Measurements from ENCODE around the gene TCAIM. TPM values are rescaled to one million over a fixed set of nuclear protein-coding genes. Genes with fewer than 3 reads are reported as not detected.
"Not testable (repeated sequence)": the region's sequence is repeated elsewhere in the genome, so short reads cannot be mapped to it uniquely, and the experiment has no call there.

Gene TCAIM
- total and polyA plus RNA-seq, 4 experiments from 2014 or later = 16.7 to 21.8 (median 19.3) TPM

- H3K9me3 ChIP-seq (ENCODE audit: control insufficient read depth in 1 of 2, low read length in 2 of 2) = no peaks in the 10 kb centered on the region
- no peaks in the 10 kb centered on the region for H3K4me1 ChIP-seq (ENCODE audit: insufficient read depth, low read length)
- H3K27ac ChIP-seq (ENCODE audit: low read depth, low read length) = no peak overlapping the region
- H3K4me1 Mint-ChIP-seq = no peaks in the 10 kb centered on the region
- H3K4me3 Mint-ChIP-seq = no peak overlapping the region
- H3K9me3 Mint-ChIP-seq = peaks cover 0 to 2% (median 0%) of the 10 kb centered on the region in 8 donors
- H3K4me3 ChIP-seq (ENCODE audit: low read length in 2 of 2) = no peak overlapping the region
- intact Hi-C loops (cut with micrococcal nuclease) = no loop called here
- peaks cover 0 to 3% of the 10 kb centered on the region in 2 donors for H3K36me3 Mint-ChIP-seq
- ChIA-PET CTCF (ENCODE audit: partially characterized antibody) (no interaction called here), POLR2A (ENCODE audit: partially characterized antibody) (no interaction called here)
- H3K27me3 ChIP-seq (ENCODE audit: insufficient read depth, low read length) = no peaks in the 10 kb centered on the region
- H3K27me3 Mint-ChIP-seq = no peaks in the 10 kb centered on the region
- peak overlapping the region in 1 of 7 donors; percentile 80 for H3K27ac Mint-ChIP-seq
- H3K36me3 ChIP-seq (ENCODE audit: insufficient read depth, low read length) = no peaks in the 10 kb centered on the region
- DNase-seq = no peak
These were observed 73.8 kb downstream of the TCAIM start for GRCh38 chr3:44412365-44412764.

DNA sequence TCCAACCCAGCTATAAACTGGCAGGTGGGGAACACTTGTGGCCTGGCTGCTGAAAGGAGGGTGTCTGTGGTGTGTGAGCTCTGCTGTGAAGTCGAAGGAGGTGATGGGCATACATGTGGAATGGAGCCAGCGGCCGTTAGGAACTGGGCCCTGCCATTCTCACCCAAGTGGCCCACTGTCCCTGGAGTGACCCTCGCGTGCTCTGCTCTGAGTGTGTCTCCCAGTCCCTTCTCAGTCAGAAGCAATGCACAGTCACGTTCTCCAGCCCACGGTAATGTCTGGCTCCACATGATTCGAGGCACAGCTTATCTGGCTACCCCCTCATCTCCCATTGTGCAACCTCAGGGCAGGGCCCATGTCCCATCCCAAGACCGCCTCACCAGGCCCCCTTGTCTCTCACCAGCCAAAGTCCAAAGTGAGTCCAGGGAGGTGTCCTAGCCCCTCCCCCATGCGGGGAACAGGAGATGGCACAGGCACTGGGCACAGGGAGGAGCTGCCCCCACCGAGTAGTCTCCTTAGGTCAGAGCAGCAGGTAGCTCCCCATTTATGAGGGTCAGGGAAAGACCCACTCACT is 76.0 kb downstream of the TCAIM start:
- Histone ChIP-seq H3K27ac (ENCODE audit: low read depth, low read length) (no peak overlapping the region), H3K36me3 (ENCODE audit: insufficient read depth, low read length) (no peaks in the 10 kb centered on the region), H3K4me3 (ENCODE audit: low read length in 2 of 2) (no peak overlapping the region), H3K4me1 (ENCODE audit: insufficient read depth, low read length) (no peaks in the 10 kb centered on the region), H3K9me3 (ENCODE audit: control insufficient read depth in 1 of 2, low read length in 2 of 2) (no peaks in the 10 kb centered on the region), H3K27me3 (ENCODE audit: insufficient read depth, low read length) (no peaks in the 10 kb centered on the region)
- no peak overlapping the region for H3K4me3 Mint-ChIP-seq
- POLR2A ChIA-PET (ENCODE audit: partially characterized antibody) = no interaction called here
- H3K27me3 Mint-ChIP-seq = no peaks in the 10 kb centered on the region
- no peak for DNase-seq
- H3K9me3 Mint-ChIP-seq = peaks cover 0 to 2% (median 0%) of the 10 kb centered on the region in 8 donors
- intact Hi-C loops (cut with micrococcal nuclease) = no loop called here
- CTCF ChIA-PET (ENCODE audit: partially characterized antibody) = no interaction called here
- no peaks in the 10 kb centered on the region for H3K36me3 Mint-ChIP-seq
- H3K27ac Mint-ChIP-seq = peak overlapping the region in 1 of 7 donors; percentile 51
- H3K4me1 Mint-ChIP-seq = no peaks in the 10 kb centered on the region

DNA sequence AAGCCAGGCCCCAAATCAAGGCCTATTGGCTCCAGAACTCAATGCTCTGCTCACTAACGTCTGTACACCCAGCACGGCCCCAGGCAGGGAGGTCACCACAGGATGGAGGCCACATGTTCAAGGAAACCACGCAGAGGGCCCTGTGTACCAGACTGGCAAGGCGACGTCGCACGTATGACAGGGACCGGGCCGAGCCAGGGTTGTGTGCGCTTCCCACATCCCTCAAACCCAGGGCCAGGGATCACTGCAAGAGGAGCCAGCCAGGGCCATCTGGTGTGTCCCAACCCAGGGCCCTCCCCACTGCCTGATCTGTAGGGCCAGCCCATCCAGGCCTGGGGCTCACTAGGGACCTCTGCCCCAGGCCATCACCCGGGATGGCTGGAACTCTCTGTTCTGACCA is 76.9 kb downstream of the TCAIM start:
- Histone ChIP-seq H3K9me3 (ENCODE audit: control insufficient read depth in 1 of 2, low read length in 2 of 2) (no peaks in the 10 kb centered on the region), H3K27me3 (ENCODE audit: insufficient read depth, low read length) (no peaks in the 10 kb centered on the region), H3K4me1 (ENCODE audit: insufficient read depth, low read length) (no peaks in the 10 kb centered on the region), H3K27ac (ENCODE audit: low read depth, low read length) (no peak overlapping the region), H3K36me3 (ENCODE audit: insufficient read depth, low read length) (no peaks in the 10 kb centered on the region), H3K4me3 (ENCODE audit: low read length in 2 of 2) (no peak overlapping the region)
- Mint-ChIP-seq H3K27me3 (no peaks in the 10 kb centered on the region), H3K4me1 (no peaks in the 10 kb centered on the region), H3K4me3 (no peak overlapping the region), H3K36me3 (no peaks in the 10 kb centered on the region), H3K9me3 (peaks cover 0 to 2% (median 0%) of the 10 kb centered on the region in 8 donors), H3K27ac (no peak overlapping the region)
- ChIA-PET CTCF (ENCODE audit: partially characterized antibody) (no interaction called here), POLR2A (ENCODE audit: partially characterized antibody) (no interaction called here)
- intact Hi-C loops (cut with micrococcal nuclease) = no loop called here
- DNase-seq = no peak

DNA sequence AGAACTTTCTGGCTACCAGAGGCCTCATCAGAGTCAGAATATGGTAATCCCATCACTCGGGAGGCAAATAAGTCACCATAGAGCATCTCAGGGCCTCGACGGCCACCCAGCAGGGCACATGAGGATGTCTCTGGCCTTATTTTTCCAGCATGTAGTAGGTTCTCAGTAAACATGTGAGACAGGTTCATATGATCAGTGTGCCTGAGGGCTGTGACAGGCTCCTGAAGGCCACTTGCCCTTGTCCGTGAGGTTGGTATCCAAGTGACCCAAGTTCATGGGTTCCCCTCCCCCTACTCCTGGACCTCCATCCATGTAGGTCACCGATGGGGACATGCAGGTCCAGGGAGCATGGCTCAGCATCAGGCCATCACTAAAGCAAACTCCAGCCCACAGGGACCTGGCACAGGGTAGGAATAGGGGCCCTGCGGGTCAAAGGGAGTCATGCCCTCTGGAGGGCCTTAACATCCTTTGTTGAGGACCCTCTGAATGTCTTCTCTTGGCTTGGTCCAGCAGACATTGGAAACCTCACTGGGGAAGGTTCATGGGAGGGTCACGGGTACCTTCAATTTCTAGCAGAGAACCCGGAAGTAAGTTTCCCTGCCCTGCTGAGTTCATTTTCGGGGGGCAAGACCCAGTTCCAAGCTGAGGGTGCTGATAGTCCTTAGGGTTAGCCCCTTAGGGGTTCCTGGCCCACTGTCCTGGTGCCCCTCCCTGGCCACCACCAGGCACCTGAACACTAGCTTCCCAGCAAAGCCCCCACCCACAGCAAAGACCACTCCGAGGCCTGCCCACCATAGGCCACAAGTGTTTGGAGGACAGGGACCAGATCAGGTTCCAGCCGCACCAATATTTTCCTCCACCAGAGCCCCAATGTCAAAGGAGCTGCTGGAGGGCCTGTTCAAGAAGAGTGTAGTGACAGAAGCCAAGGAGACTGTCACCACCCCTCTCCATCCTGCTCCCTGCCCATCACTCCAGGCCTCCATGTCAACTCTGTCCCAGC is 77.8 kb downstream of the TCAIM start:
- Histone ChIP-seq H3K4me3 (ENCODE audit: low read length in 2 of 2) (no peak overlapping the region), H3K36me3 (ENCODE audit: insufficient read depth, low read length) (no peaks in the 10 kb centered on the region), H3K27ac (ENCODE audit: low read depth, low read length) (no peak overlapping the region), H3K9me3 (ENCODE audit: control insufficient read depth in 1 of 2, low read length in 2 of 2) (no peaks in the 10 kb centered on the region), H3K4me1 (ENCODE audit: insufficient read depth, low read length) (no peaks in the 10 kb centered on the region), H3K27me3 (ENCODE audit: insufficient read depth, low read length) (no peaks in the 10 kb centered on the region)
- H3K27me3 Mint-ChIP-seq = no peaks in the 10 kb centered on the region
- H3K4me1 Mint-ChIP-seq = no peaks in the 10 kb centered on the region
- ChIA-PET CTCF (ENCODE audit: partially characterized antibody) (no interaction called here), POLR2A (ENCODE audit: partially characterized antibody) (no interaction called here)
- H3K36me3 Mint-ChIP-seq = no peaks in the 10 kb centered on the region
- intact Hi-C loops (cut with micrococcal nuclease) = no loop called here
- DNase-seq = no peak
- no peak overlapping the region for H3K4me3 Mint-ChIP-seq
- H3K9me3 Mint-ChIP-seq = peaks cover 0 to 2% (median 0%) of the 10 kb centered on the region in 8 donors
- H3K27ac Mint-ChIP-seq = no peak overlapping the region

DNA sequence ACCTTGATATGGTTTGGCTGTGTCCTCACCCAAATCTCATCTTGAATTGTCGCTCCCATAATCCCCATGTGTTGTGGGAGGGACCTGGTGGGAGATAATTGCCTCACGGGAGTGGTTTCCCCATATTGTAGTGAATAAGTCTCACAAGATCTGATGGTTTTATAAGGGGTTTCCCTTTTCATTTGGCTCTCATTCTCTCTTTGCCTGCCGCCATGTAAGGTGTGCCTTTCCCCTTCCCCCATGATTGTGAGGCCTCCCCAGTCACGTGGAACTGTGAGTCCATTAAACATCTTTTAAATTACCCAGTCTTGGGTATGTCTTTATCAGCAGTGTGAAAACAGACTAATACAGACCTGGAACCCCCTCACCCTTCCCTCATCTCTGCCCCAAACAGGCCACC is 79.6 kb downstream of the TCAIM start:
- H3K9me3 Mint-ChIP-seq; H3K9me3 ChIP-seq (ENCODE audit: control insufficient read depth in 1 of 2, low read length in 2 of 2); DNase-seq; H3K4me1 Mint-ChIP-seq; H3K36me3 ChIP-seq (ENCODE audit: insufficient read depth, low read length); intact Hi-C loops (cut with micrococcal nuclease); H3K27ac ChIP-seq (ENCODE audit: low read depth, low read length); H3K27ac Mint-ChIP-seq; H3K36me3 Mint-ChIP-seq; H3K4me1 ChIP-seq (ENCODE audit: insufficient read depth, low read length); H3K4me3 Mint-ChIP-seq; H3K27me3 Mint-ChIP-seq; POLR2A ChIA-PET (ENCODE audit: partially characterized antibody); H3K27me3 ChIP-seq (ENCODE audit: insufficient read depth, low read length); CTCF ChIA-PET (ENCODE audit: partially characterized antibody); H3K4me3 ChIP-seq (ENCODE audit: low read length in 2 of 2): not testable (repeated sequence)

DNA sequence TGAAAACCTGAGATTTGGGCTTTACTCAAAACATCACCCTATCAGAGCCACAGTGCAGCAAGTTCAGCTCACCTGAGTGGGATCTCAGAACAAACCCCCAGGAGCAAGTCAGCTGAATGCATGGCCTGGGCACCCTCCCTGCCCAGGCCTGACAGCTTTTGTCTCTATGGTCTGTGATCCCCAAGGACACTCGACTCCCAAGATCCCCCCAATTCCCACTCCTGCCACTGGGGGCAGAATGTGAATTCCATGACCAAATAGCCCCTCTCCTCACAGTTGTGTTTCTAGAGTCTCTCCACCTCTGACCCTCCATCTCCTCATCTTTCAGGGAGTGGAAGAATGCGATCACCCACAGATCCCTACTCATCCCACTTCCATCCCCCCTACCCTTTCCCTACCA is 80.0 kb downstream of the TCAIM start:
- ChIA-PET POLR2A (ENCODE audit: partially characterized antibody) (no interaction called here), CTCF (ENCODE audit: partially characterized antibody) (no interaction called here)
- DNase-seq = no peak
- Mint-ChIP-seq H3K27ac (peak overlapping the region in 1 of 7 donors; percentile 9), H3K4me3 (no peak overlapping the region), H3K27me3 (peaks cover 0 to 2% of the 10 kb centered on the region in 2 donors), H3K4me1 (no peaks in the 10 kb centered on the region), H3K9me3 (peaks cover 0 to 2% (median 0%) of the 10 kb centered on the region in 8 donors), H3K36me3 (no peaks in the 10 kb centered on the region)
- Histone ChIP-seq H3K4me3 (ENCODE audit: low read length in 2 of 2) (no peak overlapping the region), H3K9me3 (ENCODE audit: control insufficient read depth in 1 of 2, low read length in 2 of 2) (no peaks in the 10 kb centered on the region), H3K36me3 (ENCODE audit: insufficient read depth, low read length) (no peaks in the 10 kb centered on the region), H3K27ac (ENCODE audit: low read depth, low read length) (no peak overlapping the region), H3K4me1 (ENCODE audit: insufficient read depth, low read length) (no peaks in the 10 kb centered on the region), H3K27me3 (ENCODE audit: insufficient read depth, low read length) (no peaks in the 10 kb centered on the region)
- intact Hi-C loops (cut with micrococcal nuclease) = no loop called here

GRCh38 chr3:44419116-44419922 is 80.8 kb downstream of the TCAIM start:
- Histone ChIP-seq H3K4me1 (ENCODE audit: insufficient read depth, low read length) (no peaks in the 10 kb centered on the region), H3K36me3 (ENCODE audit: insufficient read depth, low read length) (no peaks in the 10 kb centered on the region), H3K27me3 (ENCODE audit: insufficient read depth, low read length) (no peaks in the 10 kb centered on the region), H3K27ac (ENCODE audit: low read depth, low read length) (no peak overlapping the region), H3K4me3 (ENCODE audit: low read length in 2 of 2) (no peak overlapping the region), H3K9me3 (ENCODE audit: control insufficient read depth in 1 of 2, low read length in 2 of 2) (no peaks in the 10 kb centered on the region)
- Mint-ChIP-seq H3K9me3 (peaks cover 0 to 2% (median 0%) of the 10 kb centered on the region in 8 donors), H3K27me3 (peaks cover 0 to 3% of the 10 kb centered on the region in 2 donors), H3K4me3 (no peak overlapping the region), H3K27ac (no peak overlapping the region), H3K36me3 (no peaks in the 10 kb centered on the region), H3K4me1 (no peaks in the 10 kb centered on the region)
- CTCF ChIA-PET (ENCODE audit: partially characterized antibody) = no interaction called here
- intact Hi-C loops (cut with micrococcal nuclease) = no loop called here
- no peak for DNase-seq
- POLR2A ChIA-PET (ENCODE audit: partially characterized antibody) = no interaction called here

All from CD4-positive, alpha-beta memory T cell (primary cell).